Measurements from ENCODE around the gene DENND4A. TPM values are rescaled to one million over a fixed set of nuclear protein-coding genes. Genes with fewer than 3 reads are reported as not detected.

DENND4A gene
- total and polyA plus RNA-seq, 9 of the 15 experiments (the other 6 are each of a cell fraction or from before 2014, with no cell fraction given) = 6.8 to 32.3 (median 19.9) TPM

- TF ChIP-seq PHTF2 (CRISPR knock-in tag; IDR thresholded peaks at IDR 0.05) = no peak
- no peak for TF ChIP-seq MNT (conservative IDR thresholded peaks at IDR 0.05)
- TF ChIP-seq EGR1 (conservative IDR thresholded peaks at IDR 0.05) = no peak
- no peak for TF ChIP-seq ARHGAP35 (IDR thresholded peaks at IDR 0.05; ENCODE audit: partially characterized antibody)
- TF ChIP-seq FIP1L1 (IDR thresholded peaks at IDR 0.05; ENCODE audit: low read depth, low read length, poor library complexity, severe bottlenecking) = no peak
- no peak for TF ChIP-seq TAL1 (IDR thresholded peaks at IDR 0.05)
- no peak for TF ChIP-seq PHB2 (IDR thresholded peaks at IDR 0.05; ENCODE audit: low read depth)
- TF ChIP-seq MCM7 (IDR thresholded peaks at IDR 0.05) = no peak
- TF ChIP-seq STAT5B (CRISPR knock-in tag; IDR thresholded peaks at IDR 0.05) = no peak
- TF ChIP-seq HNRNPLL (IDR thresholded peaks at IDR 0.05; ENCODE audit: low read depth, low read length, poor library complexity, severe bottlenecking) = no peak
- no peak for TF ChIP-seq ZNF347 (CRISPR knock-in tag; IDR thresholded peaks at IDR 0.05; ENCODE audit: low read depth)
- TF ChIP-seq U2AF1 (optimal IDR thresholded peaks at IDR 0.05; ENCODE audit: low read depth, low read length) = no peak
- no peak for TF ChIP-seq DEAF1 (CRISPR knock-in tag; IDR thresholded peaks at IDR 0.05)
- 0 out of 2 replicates have a peak, but pooled peaks have one; percentile 21 for TF ChIP-seq MYC (IDR thresholded peaks at IDR 0.05; ENCODE audit: low read depth, low read length)
- TF ChIP-seq MYC (CRISPR knock-in tag; IDR thresholded peaks at IDR 0.05; ENCODE audit: borderline replicate concordance, low read depth) = no peak
- TF ChIP-seq SREBF2 (CRISPR knock-in tag; IDR thresholded peaks at IDR 0.05) = no peak
- no peak for TF ChIP-seq TRIM24 (IDR thresholded peaks at IDR 0.05)
- TF ChIP-seq PRMT5 (CRISPR knock-in tag; IDR thresholded peaks at IDR 0.05) = no peak
- TF ChIP-seq C11orf30 (IDR thresholded peaks at IDR 0.05; ENCODE audit: low read depth) = peak; percentile 99
- TF ChIP-seq POLR2B (IDR thresholded peaks at IDR 0.05; ENCODE audit: low read depth, partially characterized antibody) = no peak
- TF ChIP-seq ZBTB5 (IDR thresholded peaks at IDR 0.05) = no peak
- no peak; the same call in 1 of the 2 replicates for TF ChIP-seq EP400 (IDR thresholded peaks at IDR 0.05)
- no peak for TF ChIP-seq ZNF511 (CRISPR knock-in tag; IDR thresholded peaks at IDR 0.05)
- TF ChIP-seq NFE2 (IDR thresholded peaks at IDR 0.05; ENCODE audit: low read depth) = peak; percentile 95
- TF ChIP-seq MCM2 (IDR thresholded peaks at IDR 0.05; ENCODE audit: low read depth) = no peak
- TF ChIP-seq MED1 (CRISPR knock-in tag; IDR thresholded peaks at IDR 0.05; ENCODE audit: borderline replicate concordance) = no peak
Measured at GRCh38 chr15:65796610-65797078, 4.6 kb upstream of the DENND4A start (continued).
